OCI-LY7 (cell line): ENCODE measurements around the gene DUOXA2.

Experiments used
- CTCF ChIP-seq: fragments of 200-600 bp; sonication (generic); conservative IDR thresholded peaks from 2 replicates; pipeline ENCODE4 v1.5.1; 2014; ENCODE audit warnings: mild to moderate bottlenecking, antibody characterized with exemption, low read length, moderate library complexity, mixed read lengths
- EZH2phosphoT487 ChIP-seq: fragments of 200-600 bp; sonication (generic); IDR thresholded peaks from 2 replicates; pipeline ENCODE4 v1.6.1; 2018; ENCODE audit warnings: low read depth, borderline replicate concordance, mild to moderate bottlenecking, mixed run types, antibody characterized with exemption, low read length, moderate library complexity, mixed read lengths

GRCh38 chr15:45114076-45114750 lies at the start of gene DUOXA2, which contains the start of gene DUOX2:
- TF ChIP-seq CTCF (no peak), EZH2phosphoT487 (no peak)
